UCSD-AML1 (cell line): ENCODE data around the gene TMEM232.
"Not testable (repeated sequence)": the region's sequence is repeated elsewhere in the genome, so short reads cannot be mapped to it uniquely, and the experiment has no call there.

Source experiments
- DNase-seq: peaks from one replicate; lab custom pipeline; 2025; ENCODE audit not compliant: unreplicated experiment; lab: John Stamatoyannopoulos, UW

Gene TMEM232

DNA sequence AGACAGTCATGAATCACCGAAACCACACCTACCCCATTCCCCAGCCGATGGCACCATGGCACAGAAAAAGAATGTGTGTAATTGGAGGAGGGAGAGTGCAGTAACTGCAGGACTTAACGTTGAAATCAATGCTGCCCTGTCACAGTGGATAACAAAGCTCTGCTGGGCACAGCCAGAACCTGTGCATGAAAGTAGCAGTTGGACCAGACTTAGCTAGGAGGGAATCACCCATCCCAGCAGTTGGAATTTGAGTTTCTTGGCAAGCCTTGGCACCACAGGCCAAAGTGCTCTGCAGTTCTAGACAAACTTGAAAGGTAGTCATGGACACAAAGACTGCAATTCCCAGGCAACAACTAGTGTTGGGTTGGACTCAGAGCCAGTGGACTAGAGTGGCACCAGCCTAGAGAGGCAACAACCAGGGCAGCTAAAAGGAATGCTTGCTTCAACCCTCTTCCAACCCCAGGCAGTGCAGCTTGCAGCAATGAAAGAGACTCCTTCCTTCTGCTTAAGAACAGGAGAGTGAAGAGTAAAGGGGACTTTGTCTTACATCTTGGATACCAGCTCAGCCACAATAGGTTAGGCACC lies 19.1 kb downstream of the TMEM232 start:
- no peak for DNase-seq

- no peak for DNase-seq
These were observed 21.1 kb downstream of the TMEM232 start for GRCh38 chr5:110705349-110705748.

DNA sequence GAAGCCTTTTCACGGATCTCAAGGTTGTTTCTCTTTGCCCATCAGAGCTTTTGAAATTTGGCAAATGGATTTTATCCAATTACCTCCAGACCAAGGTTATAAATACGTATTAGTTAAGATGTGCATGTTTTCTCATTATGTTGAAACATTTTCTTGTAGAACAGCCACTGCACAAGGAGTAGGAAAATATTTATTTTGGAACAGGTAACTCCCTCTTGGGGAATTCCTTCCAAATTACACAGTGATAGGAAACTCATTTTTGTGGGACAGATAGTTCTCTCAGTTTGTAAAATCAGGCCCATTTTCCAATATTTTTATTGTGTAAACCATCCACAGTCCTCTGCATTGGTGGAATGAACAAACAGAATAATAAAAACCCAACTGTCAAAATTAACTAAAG lies 23.0 kb downstream of the TMEM232 start:
- DNase-seq = no peak

DNA sequence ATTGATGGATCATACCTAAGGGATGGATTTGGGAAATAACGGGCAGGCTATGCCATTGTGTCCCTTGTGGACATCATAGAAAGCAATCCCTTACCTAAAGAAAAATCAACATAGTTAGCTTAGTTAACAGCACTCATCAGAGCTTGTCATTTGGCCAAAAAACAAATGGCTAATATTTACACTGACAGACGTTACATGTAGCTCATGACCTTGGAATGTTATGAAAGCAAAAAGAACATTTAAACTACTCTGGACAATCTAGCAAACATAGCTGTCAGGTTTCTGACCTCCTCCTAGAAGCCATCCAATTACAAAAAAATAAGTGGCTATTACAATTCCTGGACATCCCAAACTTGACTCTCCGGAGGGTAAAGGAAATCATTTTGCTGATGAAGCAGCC lies 23.8 kb downstream of the TMEM232 start:
- no peak for DNase-seq

DNA sequence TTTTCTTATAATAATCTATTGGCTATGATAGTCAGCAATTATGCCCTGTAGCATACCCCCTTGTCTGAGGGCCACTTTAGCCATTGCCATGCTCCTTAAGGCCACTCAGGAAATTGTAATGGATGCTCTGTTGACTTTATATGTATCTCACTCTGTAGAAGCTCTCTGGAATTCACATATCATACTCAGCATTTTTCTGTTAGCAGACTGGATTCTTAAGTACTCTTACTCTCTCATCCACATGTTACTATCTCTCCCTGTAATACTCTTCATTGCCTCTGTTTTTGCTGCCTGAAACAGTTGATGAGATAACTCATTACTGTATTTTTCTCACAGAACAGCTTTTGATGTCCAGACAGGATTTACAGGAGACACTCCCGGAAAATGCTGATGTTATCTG lies 24.2 kb downstream of the TMEM232 start:
- no peak for DNase-seq

- not testable (repeated sequence) for DNase-seq
These were observed 33.8 kb downstream of the TMEM232 start for GRCh38 chr5:110692669-110693068.

DNA sequence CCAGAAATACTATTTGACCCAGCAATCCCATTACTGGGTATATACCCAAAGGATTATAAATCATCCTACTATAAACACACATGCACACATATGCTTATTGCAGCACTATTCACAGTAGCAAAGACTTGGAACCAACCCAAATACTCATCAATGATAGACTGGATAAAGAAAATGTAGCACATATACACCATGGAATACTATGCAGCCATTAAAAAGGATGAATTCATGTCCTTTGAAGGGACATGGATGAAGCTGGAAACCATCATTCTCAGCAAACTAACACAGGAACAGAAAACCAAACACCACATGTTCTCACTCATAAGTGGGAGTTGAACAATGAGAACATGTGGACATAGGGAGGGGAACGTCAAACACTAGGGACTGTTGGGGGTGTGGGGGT lies 35.9 kb downstream of the TMEM232 start:
- not testable (repeated sequence) for DNase-seq

DNA sequence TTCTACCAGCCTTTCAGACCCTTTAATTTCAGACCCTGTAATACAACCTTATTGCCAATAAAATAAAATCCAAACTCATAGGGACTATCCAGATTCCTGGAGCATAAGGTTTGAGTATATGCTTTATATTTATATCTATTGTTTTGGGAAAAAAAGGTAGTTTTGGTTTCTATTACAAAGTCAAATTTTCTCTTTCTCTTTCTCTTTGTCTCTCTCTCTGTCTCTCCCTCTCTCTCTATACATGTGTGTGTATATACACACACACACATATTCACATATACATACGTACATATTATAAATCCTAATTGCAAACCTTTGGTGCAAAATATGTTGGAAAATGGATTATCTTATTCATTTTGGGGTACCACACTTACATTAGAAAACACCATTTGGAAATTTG lies 39.0 kb downstream of the TMEM232 start:
- DNase-seq = no peak

DNA sequence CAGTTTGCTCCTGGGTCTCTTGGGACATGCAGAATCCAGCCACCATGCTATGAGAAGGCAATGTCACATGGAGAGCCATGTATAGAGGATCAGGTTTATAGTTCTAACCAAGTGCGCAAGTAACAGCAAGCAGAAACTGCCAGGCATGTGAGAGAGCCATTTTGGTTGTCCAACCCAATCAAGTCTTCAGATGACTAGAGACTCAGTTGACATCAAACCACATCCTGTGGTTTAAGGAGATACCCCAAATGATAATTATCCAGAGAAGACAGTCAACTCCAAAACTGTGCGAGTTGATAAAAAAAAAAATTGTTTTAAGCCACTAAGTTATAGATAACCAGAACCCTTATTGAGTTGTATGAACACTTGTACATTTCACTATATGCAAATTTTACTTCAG lies 40.2 kb downstream of the TMEM232 start:
- no peak for DNase-seq

- DNase-seq = no peak
These were observed 44.5 kb downstream of the TMEM232 start for GRCh38 chr5:110681953-110682352.

DNA sequence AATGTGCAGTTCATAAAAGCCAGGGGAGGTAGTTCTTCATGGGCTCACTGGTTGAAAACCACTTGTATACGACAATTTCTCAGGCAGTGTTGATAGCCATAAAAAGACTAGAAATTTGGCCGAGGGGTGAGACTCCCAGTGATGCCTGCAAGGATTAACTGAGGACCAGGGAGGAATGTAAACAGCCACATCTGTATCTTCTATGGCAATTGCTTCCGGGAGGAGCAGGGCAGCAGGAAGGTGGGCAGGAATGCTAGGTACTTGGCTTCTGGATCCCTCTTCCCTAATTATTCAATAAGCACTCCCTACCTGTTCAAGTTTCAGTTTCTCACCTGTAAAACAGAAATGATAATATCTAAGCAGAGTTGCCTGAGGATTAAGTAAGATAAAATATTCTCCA lies 45.4 kb downstream of the TMEM232 start:
- DNase-seq = no peak

GRCh38 chr5:110676554-110676953 lies 49.9 kb downstream of the TMEM232 start:
- not testable (repeated sequence) for DNase-seq

DNA sequence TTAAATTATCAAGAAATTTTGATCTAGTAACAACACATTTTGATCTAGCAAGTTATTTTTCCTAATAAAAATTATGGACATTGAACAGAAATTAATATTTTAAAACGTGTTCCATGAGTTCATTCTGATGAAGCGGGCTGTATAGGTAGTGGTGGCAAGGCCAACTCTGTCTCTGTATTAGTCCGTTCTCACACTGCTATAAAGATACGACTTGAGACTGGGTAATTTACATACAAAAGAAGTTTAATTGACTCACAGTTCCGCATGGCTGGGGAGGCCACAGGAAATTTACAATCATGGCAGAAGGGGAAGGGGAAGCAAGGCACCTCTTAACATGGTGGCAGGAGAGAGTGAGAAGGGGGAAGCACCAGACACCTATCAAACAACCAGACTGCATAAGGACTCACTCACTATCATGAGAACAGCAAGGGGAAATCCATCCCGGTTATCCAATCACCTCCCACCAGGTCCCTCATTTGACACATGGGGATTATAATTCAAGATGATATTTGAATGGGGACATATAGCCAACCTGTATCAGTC lies 61.2 kb downstream of the TMEM232 start:
- no peak for DNase-seq

DNA sequence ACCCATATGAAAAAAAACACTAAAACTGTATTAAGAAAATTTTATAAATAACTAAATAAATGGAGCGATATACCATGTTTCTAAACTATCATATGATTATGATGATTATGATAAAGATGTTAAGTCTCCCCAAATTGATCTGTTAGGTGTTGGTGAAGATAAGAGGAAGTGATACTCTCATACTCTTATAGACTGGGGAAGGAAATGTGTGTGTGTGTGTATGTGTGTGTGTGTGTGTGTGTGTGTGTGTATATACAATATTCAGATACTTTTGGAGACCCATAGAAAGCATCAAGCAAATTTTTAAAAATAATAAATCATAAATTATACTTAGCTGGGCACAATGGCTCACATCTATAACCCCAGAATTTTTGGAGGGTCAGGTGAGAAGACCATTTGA lies 62.9 kb downstream of the TMEM232 start:
- no peak for DNase-seq

- no peak for DNase-seq
These were observed 68.5 kb downstream of the TMEM232 start for GRCh38 chr5:110658006-110658405.

GRCh38 chr5:110653231-110653970 lies 73.1 kb downstream of the TMEM232 start:
- no peak for DNase-seq

DNA sequence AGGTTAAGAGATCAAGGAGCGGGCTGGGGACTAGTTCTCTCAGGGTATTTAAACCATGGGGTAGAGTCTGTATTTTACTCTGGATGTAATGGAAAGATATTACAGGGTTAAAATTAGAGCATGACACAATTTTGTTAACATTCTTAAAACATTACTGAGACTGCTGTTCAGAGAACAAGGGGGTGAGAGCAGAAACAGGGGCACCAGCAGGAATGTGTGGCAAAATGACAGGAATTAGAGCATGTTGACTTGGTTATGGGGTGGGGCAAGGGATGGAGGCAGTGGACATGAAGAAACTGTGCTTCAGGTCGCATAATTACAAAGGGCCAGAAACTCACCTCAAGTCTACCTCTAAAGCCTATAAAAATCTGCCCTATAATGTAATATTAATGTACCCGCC lies 75.0 kb downstream of the TMEM232 start:
- no peak for DNase-seq

DNA sequence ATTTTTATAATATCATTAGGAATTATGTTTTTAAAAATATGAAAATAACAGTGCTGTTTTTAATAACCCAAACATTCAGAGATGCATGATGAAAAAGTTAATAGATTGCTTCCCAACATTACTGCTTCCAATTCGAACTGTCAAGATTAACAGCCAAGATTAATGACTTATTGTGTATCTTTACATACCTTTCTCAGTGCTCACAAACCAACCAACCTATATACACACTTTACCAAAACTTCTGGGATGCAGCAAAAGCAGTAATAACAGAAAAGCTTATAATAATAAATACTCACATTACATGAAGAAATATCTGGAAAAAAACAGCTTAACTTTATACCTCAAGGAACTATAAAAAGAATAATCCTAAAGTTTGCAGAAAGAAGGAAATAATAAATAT lies 82.1 kb downstream of the TMEM232 start:
- no peak for DNase-seq

- DNase-seq = no peak
These were observed 87.2 kb downstream of the TMEM232 start for GRCh38 chr5:110638970-110639902.

- DNase-seq = no peak
These were observed 92.0 kb downstream of the TMEM232 start for GRCh38 chr5:110634475-110634874.

DNA sequence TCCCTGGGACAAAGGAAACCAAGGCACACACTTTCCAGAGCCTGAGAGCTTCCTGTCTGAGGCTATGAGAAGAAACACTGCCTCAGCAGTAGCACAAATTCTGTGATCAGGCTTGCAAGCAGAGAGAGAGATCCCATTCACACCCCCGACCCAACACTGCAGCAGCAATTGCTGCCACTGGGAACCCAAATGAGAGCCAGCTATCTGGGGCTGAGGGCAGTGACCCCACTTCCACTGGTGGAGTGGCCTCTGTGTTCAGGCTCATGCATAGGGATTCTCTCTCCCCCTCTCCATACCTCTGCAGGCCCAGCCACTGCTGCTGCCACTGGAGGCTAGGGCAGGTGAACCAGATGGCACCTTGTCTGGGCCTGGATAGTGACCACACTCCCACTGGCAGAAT lies 95.2 kb downstream of the TMEM232 start:
- no peak for DNase-seq

DNA sequence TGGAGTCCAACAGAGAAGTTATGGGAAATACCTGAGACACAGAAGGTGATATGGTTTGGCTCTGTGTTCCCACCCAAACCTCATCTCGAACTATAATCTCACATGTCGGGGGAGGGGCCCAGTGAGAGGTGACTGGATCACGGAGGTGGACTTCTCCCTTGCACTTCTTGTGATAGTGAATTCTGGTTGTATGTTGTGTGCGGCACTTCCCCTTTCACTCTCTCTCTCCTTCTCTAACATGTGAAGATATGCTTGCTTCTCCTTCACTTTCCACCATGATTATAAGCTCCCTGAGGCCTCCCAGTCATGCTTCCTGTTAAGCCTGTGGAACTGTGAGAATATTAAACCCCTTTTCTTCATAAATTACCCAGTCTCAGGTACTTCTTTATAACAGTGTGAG lies 96.1 kb downstream of the TMEM232 start:
- no peak for DNase-seq
